ENCODE data around the gene KMT2E.

DNA sequence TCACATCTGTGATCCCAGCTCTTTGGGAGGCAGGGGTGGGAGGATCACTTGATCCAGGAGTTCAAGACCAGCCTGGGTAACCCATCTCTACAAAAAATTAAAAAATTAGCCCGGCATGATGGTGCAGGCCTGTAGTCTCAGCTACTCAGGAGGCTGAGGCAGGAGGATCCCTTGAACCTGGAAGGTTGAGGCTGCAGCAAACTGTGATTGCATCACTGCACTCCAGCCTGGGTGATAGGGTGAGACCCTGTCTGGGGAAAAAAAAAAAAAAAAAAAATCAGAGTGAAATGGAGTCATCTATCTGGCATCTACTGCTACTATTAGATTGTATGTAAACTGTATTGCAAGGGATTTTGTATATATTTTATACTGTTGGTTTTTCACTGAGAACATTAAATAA, 59.1 kb downstream of the KMT2E start:
- TF ChIP-seq CTCF (IDR thresholded peaks at IDR 0.05; ENCODE audit: low read depth, low read length, poor library complexity, severe bottlenecking): no peak
- TF ChIP-seq EZH2phosphoT487 (IDR thresholded peaks at IDR 0.05; ENCODE audit: borderline replicate concordance, low read length): no peak

Measured in DOHH2 (cell line).